Measurements from ENCODE around the gene ZDHHC15. TPM values are rescaled to one million over a fixed set of nuclear protein-coding genes. Genes with fewer than 3 reads are reported as not detected.

ZDHHC15 gene
- total RNA-seq, 4 donors from 2014 or later, result 0.75 to 2.0 (median 1.2) TPM

DNA sequence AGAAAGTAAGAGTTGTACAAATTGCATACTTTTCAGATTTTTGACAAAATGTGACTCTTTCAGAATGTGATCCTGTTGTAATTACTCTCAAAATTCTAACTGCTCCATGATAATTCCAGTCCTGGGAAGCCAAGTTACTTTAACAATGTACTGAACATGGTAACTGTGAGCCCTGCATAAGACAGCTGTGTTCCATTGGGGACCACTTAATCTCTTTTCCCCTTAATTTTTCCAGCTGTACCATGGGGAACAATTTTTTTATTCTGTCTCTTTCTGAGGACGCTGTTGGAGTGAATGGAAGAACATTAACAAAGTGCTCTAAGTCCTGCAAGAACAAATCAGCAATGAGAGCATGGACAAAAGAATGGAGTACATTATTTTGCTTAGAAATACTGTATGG, 153.1 kb downstream of the ZDHHC15 start:
- no peak for TF ChIP-seq CTCF (IDR thresholded peaks at IDR 0.05; ENCODE audit: low read depth)

DNA sequence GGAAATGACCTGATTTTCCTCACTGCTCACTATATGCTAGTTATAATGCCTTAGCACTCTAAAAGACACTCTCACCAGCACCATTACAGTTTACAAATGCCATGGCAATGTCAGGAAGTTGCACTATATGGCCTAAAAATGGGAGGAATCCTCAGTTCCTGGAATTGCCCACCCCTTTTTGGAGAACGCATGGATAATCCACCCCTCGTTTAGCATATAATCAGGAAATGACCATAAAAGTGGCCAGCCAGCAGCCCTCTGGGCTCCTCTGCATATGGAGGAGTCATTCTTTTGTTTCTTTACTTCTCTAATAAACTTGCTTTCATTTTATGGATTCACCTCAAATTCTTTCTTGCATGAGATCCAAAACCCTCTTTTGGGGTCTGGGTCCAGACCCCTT, 156.0 kb downstream of the ZDHHC15 start:
- TF ChIP-seq CTCF (IDR thresholded peaks at IDR 0.05; ENCODE audit: low read depth), result no peak

DNA sequence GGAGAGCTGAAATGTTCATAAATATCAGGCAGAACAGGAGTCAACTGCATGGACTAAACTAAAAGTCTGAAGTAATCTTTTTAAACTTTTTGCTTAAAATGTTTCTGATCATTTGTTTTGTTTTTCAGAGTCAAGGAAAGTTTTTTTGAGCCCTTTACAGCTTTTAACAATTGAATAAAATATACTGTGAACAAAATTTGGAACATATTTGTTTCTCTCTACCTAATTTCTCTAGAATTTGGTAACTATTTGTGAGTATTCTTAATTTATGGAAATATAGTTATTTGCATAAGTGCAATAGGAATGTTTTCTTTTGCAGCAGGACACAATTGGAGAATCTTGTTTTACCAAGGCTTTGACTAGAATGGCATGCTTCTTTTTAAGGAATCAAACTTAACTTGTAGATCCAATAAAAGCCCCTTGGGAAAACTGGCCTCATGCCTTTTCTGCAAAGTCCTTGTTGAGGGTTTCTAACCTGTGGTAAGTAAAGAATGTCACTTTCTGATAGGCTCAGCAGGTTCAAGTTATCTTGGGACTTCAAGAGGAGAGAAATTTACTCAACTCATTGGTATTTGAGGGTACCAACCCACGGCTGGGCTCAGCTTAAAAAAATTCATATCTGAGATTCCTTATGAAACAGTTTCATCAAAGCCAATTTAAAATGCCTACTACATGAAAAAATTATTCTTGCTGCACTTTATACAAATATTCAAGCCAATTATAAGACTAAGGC, 157.4 kb downstream of the ZDHHC15 start:
- TF ChIP-seq CTCF (IDR thresholded peaks at IDR 0.05; ENCODE audit: low read depth), result no peak

DNA sequence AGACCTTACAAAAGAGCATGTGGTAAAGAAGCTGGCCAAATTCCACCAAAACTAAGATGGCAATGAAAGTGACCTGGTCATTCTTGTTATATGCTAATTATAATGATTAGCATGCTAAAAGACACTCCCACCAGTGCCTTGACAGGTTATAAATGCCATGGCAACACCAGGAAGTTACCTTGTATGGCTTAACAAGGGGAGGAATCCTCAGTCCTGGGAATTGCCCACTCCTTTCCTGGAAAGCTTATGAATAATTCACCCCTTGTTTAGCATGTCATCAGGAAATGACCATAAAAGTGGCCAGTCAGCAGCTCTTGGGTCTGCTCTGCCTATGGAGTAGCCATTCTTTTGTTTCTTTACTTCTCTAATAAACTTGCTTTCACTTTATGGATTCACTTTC, 161.0 kb downstream of the ZDHHC15 start:
- no peak for TF ChIP-seq CTCF (IDR thresholded peaks at IDR 0.05; ENCODE audit: low read depth)

- no peak for TF ChIP-seq CTCF (IDR thresholded peaks at IDR 0.05; ENCODE audit: low read depth)
Measured at GRCh38 chrX:75337525-75337924, 185.3 kb downstream of the ZDHHC15 start.

- no peak for TF ChIP-seq CTCF (IDR thresholded peaks at IDR 0.05; ENCODE audit: low read depth)
Measured at GRCh38 chrX:75335127-75335458, 187.7 kb downstream of the ZDHHC15 start.

GRCh38 chrX:75327607-75328006, 195.2 kb downstream of the ZDHHC15 start:
- TF ChIP-seq CTCF (IDR thresholded peaks at IDR 0.05; ENCODE audit: low read depth), result no peak

Other genes with a start within 250 kb of the ZDHHC15 start
- 10 to 100 TPM; 11.5 to 25.3 (median 16.8) TPM for gene UPRT, start 249.0 kb downstream of the ZDHHC15 start, total RNA-seq

All from subcutaneous adipose tissue (tissue), 4 donors.